Measurements from ENCODE around the gene CTDNEP1.

Gene CTDNEP1

GRCh38 chr17:7220593-7221277 is 30.8 kb downstream of the CTDNEP1 start:
- no peak for DNase-seq
- peak overlapping the region; percentile 95 for H3K14ac ChIP-seq (ENCODE audit: low read length)
- peak overlapping the region; percentile 71 for H4K8ac ChIP-seq (ENCODE audit: low read depth, low read length)
- H3K4me3 ChIP-seq (ENCODE audit: low read depth, low read length) = peak overlapping the region; percentile 97
- no peak overlapping the region for H2AFZ ChIP-seq (ENCODE audit: insufficient read depth, low read length, poor library complexity)
- H3K18ac ChIP-seq (ENCODE audit: low read length) = peak overlapping the region; percentile 95
- H2BK12ac ChIP-seq (ENCODE audit: low read length) = no peak overlapping the region
- no peaks in the 10 kb centered on the region for H3K27me3 ChIP-seq (ENCODE audit: insufficient read depth, low read length)
- H3K9me3 ChIP-seq (ENCODE audit: insufficient read depth, low read depth, low read length) = no peaks in the 10 kb centered on the region
- peaks cover 24% of the 10 kb centered on the region for H3K79me1 ChIP-seq (ENCODE audit: low read length)
- WGBS (ENCODE audit: extremely low coverage, insufficient coverage, insufficient read length) = no CpG with 5 or more reads among the region's 11 CpGs
- H3K4me1 ChIP-seq (ENCODE audit: control insufficient read depth in 1 of 2, insufficient read depth in 2 of 2, low read length in 2 of 2) = peaks cover 46 to 52% of the 10 kb centered on the region in 2 experiments
- no peak overlapping the region for H3K23ac ChIP-seq (ENCODE audit: low read length)
- peak overlapping the region; percentile 98 for H3K27ac ChIP-seq (ENCODE audit: low read depth, low read length)
- peak overlapping the region; percentile 49 for H4K12ac ChIP-seq (ENCODE audit: low read depth, low read length)
- peak overlapping the region; percentile 49 for H2BK120ac ChIP-seq (ENCODE audit: insufficient read depth, low read length, poor library complexity)
- peak overlapping the region; percentile 65 for H3K4ac ChIP-seq (ENCODE audit: low read depth, low read length)
- peak overlapping the region; percentile 71 for H2AK5ac ChIP-seq (ENCODE audit: low read length)
- H2BK5ac ChIP-seq (ENCODE audit: low read depth, low read length, poor library complexity) = peak overlapping the region; percentile 96
- H4K91ac ChIP-seq (ENCODE audit: low read depth, low read length) = peak overlapping the region; percentile 99
- H3K79me2 ChIP-seq (ENCODE audit: control insufficient read depth, insufficient read depth, low read length, poor library complexity) = peaks cover 10% of the 10 kb centered on the region
- peak overlapping the region; percentile 93 for H3K9ac ChIP-seq (ENCODE audit: low read length)
- peaks cover 48 to 50% of the 10 kb centered on the region in 2 experiments for H3K36me3 ChIP-seq (ENCODE audit: control insufficient read depth in 1 of 2, insufficient read depth in 2 of 2, low read length in 2 of 2)
- peak overlapping the region; percentile 85 for H3K4me2 ChIP-seq (ENCODE audit: low read length)

- Histone ChIP-seq H2AK5ac (ENCODE audit: low read length) (peak within 1 kb of the TSS; percentile 72), H3K9ac (ENCODE audit: low read length) (peak within 1 kb of the TSS; percentile 93), H2BK120ac (ENCODE audit: insufficient read depth, low read length, poor library complexity) (peak within 1 kb of the TSS; percentile 93), H3K14ac (ENCODE audit: low read length) (peak within 1 kb of the TSS; percentile 95), H3K27ac (ENCODE audit: low read depth, low read length) (peak within 1 kb of the TSS; percentile 98), H3K36me3 (ENCODE audit: control insufficient read depth in 1 of 2, insufficient read depth in 2 of 2, low read length in 2 of 2) (peaks cover 41 to 44% of the 10 kb centered on the region in 2 experiments), H4K8ac (ENCODE audit: low read depth, low read length) (peak within 1 kb of the TSS; percentile 88), H4K12ac (ENCODE audit: low read depth, low read length) (peak within 1 kb of the TSS; percentile 83), H3K4me2 (ENCODE audit: low read length) (peak within 1 kb of the TSS; percentile 85), H4K91ac (ENCODE audit: low read depth, low read length) (peak within 1 kb of the TSS; percentile 99), H2BK12ac (ENCODE audit: low read length) (peak within 1 kb of the TSS; percentile 82), H3K4ac (ENCODE audit: low read depth, low read length) (peak within 1 kb of the TSS; percentile 89), H3K27me3 (ENCODE audit: insufficient read depth, low read length) (no peaks in the 10 kb centered on the region), H3K9me3 (ENCODE audit: insufficient read depth, low read depth, low read length) (no peaks in the 10 kb centered on the region), H2AFZ (ENCODE audit: insufficient read depth, low read length, poor library complexity) (peak within 1 kb of the TSS; percentile 51), H3K79me1 (ENCODE audit: low read length) (peaks cover 24% of the 10 kb centered on the region), H3K23ac (ENCODE audit: low read length) (no peak within 1 kb of the TSS), H2BK5ac (ENCODE audit: low read depth, low read length, poor library complexity) (peak within 1 kb of the TSS; percentile 96), H3K4me3 (ENCODE audit: low read depth, low read length) (peak within 1 kb of the TSS; percentile 97), H3K18ac (ENCODE audit: low read length) (peak within 1 kb of the TSS; percentile 95), H3K4me1 (ENCODE audit: control insufficient read depth in 1 of 2, insufficient read depth in 2 of 2, low read length in 2 of 2) (peaks cover 50 to 58% of the 10 kb centered on the region in 2 experiments), H3K79me2 (ENCODE audit: control insufficient read depth, insufficient read depth, low read length, poor library complexity) (peaks cover 10% of the 10 kb centered on the region)
- peak; percentile 93 to 96 for DNase-seq
- WGBS (ENCODE audit: extremely low coverage, insufficient coverage, insufficient read length) = no CpG with 5 or more reads among the region's 63 CpGs
These were observed 31.5 kb downstream of the CTDNEP1 start, which contains the start of the genes ACADVL and DLG4 for GRCh38 chr17:7219812-7220592. ACADVL (plus strand) TSS chr17:7219938; CDS start chr17:7219985, 47 bp downstream. DLG4 (minus strand) TSS chr17:7219836.

GRCh38 chr17:7219229-7219811 is 32.2 kb downstream of the CTDNEP1 start:
- H3K79me1 ChIP-seq (ENCODE audit: low read length) = peaks cover 26% of the 10 kb centered on the region
- H4K8ac ChIP-seq (ENCODE audit: low read depth, low read length) = peak overlapping the region; percentile 68
- H3K9me3 ChIP-seq (ENCODE audit: insufficient read depth, low read depth, low read length) = no peaks in the 10 kb centered on the region
- H3K14ac ChIP-seq (ENCODE audit: low read length) = peak overlapping the region; percentile 70
- peak overlapping the region; percentile 99 for H4K91ac ChIP-seq (ENCODE audit: low read depth, low read length)
- peak overlapping the region; percentile 97 for H3K4me3 ChIP-seq (ENCODE audit: low read depth, low read length)
- no peak overlapping the region for H3K9ac ChIP-seq (ENCODE audit: low read length)
- H3K27ac ChIP-seq (ENCODE audit: low read depth, low read length) = peak overlapping the region; percentile 24
- H3K18ac ChIP-seq (ENCODE audit: low read length) = peak overlapping the region; percentile 71
- H3K4me2 ChIP-seq (ENCODE audit: low read length) = peak overlapping the region; percentile 85
- H2AFZ ChIP-seq (ENCODE audit: insufficient read depth, low read length, poor library complexity) = peak overlapping the region; percentile 21
- peak overlapping the region; percentile 29 for H3K4ac ChIP-seq (ENCODE audit: low read depth, low read length)
- peak overlapping the region; percentile 50 for H2BK120ac ChIP-seq (ENCODE audit: insufficient read depth, low read length, poor library complexity)
- H2AK5ac ChIP-seq (ENCODE audit: low read length) = peak overlapping the region; percentile 44
- DNase-seq = no peak
- H2BK12ac ChIP-seq (ENCODE audit: low read length) = peak overlapping the region; percentile 32
- H2BK5ac ChIP-seq (ENCODE audit: low read depth, low read length, poor library complexity) = no peak overlapping the region
- peak overlapping the region; percentile 63 for H4K12ac ChIP-seq (ENCODE audit: low read depth, low read length)
- H3K36me3 ChIP-seq (ENCODE audit: control insufficient read depth in 1 of 2, insufficient read depth in 2 of 2, low read length in 2 of 2) = peaks cover 35 to 37% of the 10 kb centered on the region in 2 experiments
- no CpG with 5 or more reads among the region's 12 CpGs for WGBS (ENCODE audit: extremely low coverage, insufficient coverage, insufficient read length)
- H3K27me3 ChIP-seq (ENCODE audit: insufficient read depth, low read length) = no peaks in the 10 kb centered on the region
- H3K23ac ChIP-seq (ENCODE audit: low read length) = no peak overlapping the region
- H3K4me1 ChIP-seq (ENCODE audit: control insufficient read depth in 1 of 2, insufficient read depth in 2 of 2, low read length in 2 of 2) = peaks cover 50 to 63% of the 10 kb centered on the region in 2 experiments
- peaks cover 10% of the 10 kb centered on the region for H3K79me2 ChIP-seq (ENCODE audit: control insufficient read depth, insufficient read depth, low read length, poor library complexity)

- Histone ChIP-seq H3K4me2 (ENCODE audit: low read length) (no peak overlapping the region), H3K79me2 (ENCODE audit: control insufficient read depth, insufficient read depth, low read length, poor library complexity) (peaks cover 10% of the 10 kb centered on the region), H3K79me1 (ENCODE audit: low read length) (peaks cover 26% of the 10 kb centered on the region), H2AFZ (ENCODE audit: insufficient read depth, low read length, poor library complexity) (peak overlapping the region; percentile 21), H3K9ac (ENCODE audit: low read length) (no peak overlapping the region), H3K4me1 (ENCODE audit: control insufficient read depth in 1 of 2, insufficient read depth in 2 of 2, low read length in 2 of 2) (peaks cover 48 to 66% of the 10 kb centered on the region in 2 experiments), H4K91ac (ENCODE audit: low read depth, low read length) (peak overlapping the region; percentile 73), H3K23ac (ENCODE audit: low read length) (no peak overlapping the region), H3K36me3 (ENCODE audit: control insufficient read depth in 1 of 2, insufficient read depth in 2 of 2, low read length in 2 of 2) (peaks cover 29 to 32% of the 10 kb centered on the region in 2 experiments), H2BK5ac (ENCODE audit: low read depth, low read length, poor library complexity) (no peak overlapping the region), H4K12ac (ENCODE audit: low read depth, low read length) (no peak overlapping the region), H3K9me3 (ENCODE audit: insufficient read depth, low read depth, low read length) (no peaks in the 10 kb centered on the region), H3K4ac (ENCODE audit: low read depth, low read length) (no peak overlapping the region), H3K18ac (ENCODE audit: low read length) (no peak overlapping the region), H4K8ac (ENCODE audit: low read depth, low read length) (peak overlapping the region; percentile 32), H3K14ac (ENCODE audit: low read length) (no peak overlapping the region), H3K27ac (ENCODE audit: low read depth, low read length) (no peak overlapping the region), H3K4me3 (ENCODE audit: low read depth, low read length) (no peak overlapping the region), H3K27me3 (ENCODE audit: insufficient read depth, low read length) (no peaks in the 10 kb centered on the region), H2BK12ac (ENCODE audit: low read length) (peak overlapping the region; percentile 82), H2AK5ac (ENCODE audit: low read length) (peak overlapping the region; percentile 54), H2BK120ac (ENCODE audit: insufficient read depth, low read length, poor library complexity) (no peak overlapping the region)
- DNase-seq = no peak
- no CpG with 5 or more reads among the region's 6 CpGs for WGBS (ENCODE audit: extremely low coverage, insufficient coverage, insufficient read length)
These were observed 32.8 kb downstream of the CTDNEP1 start for GRCh38 chr17:7218758-7219157.

All from trophoblast cell (in vitro differentiated cells and primary cell).